ENCODE data around the gene STK10. TPM values are rescaled to one million over a fixed set of nuclear protein-coding genes. Genes with fewer than 3 reads are reported as not detected.
"Not testable (repeated sequence)": the region's sequence is repeated elsewhere in the genome, so short reads cannot be mapped to it uniquely, and the experiment has no call there.

STK10 gene
- total RNA-seq, 1 donor from 2014 or later: 281 TPM

DNA sequence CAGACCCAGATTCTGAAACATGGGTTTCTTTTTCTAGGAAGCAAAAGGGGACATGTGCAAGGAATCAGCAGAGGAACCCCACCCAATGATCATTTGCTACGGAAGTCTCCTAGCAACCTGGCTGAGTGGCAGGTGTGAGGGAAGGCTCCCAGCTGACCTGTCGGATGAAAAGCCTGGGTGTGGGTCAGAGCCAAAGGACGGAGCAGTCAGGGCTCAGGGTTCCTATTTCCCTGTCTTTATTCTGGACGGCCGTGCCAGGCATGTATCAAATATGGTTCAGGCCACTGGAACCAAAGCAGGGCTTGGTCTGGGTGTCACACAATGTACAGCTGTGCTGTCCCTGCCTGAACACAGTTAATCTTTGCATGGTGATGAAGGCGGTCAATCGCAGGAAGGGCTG, 20.1 kb downstream of the STK10 start:
- intact Hi-C loops (cut with micrococcal nuclease): no loop called here

DNA sequence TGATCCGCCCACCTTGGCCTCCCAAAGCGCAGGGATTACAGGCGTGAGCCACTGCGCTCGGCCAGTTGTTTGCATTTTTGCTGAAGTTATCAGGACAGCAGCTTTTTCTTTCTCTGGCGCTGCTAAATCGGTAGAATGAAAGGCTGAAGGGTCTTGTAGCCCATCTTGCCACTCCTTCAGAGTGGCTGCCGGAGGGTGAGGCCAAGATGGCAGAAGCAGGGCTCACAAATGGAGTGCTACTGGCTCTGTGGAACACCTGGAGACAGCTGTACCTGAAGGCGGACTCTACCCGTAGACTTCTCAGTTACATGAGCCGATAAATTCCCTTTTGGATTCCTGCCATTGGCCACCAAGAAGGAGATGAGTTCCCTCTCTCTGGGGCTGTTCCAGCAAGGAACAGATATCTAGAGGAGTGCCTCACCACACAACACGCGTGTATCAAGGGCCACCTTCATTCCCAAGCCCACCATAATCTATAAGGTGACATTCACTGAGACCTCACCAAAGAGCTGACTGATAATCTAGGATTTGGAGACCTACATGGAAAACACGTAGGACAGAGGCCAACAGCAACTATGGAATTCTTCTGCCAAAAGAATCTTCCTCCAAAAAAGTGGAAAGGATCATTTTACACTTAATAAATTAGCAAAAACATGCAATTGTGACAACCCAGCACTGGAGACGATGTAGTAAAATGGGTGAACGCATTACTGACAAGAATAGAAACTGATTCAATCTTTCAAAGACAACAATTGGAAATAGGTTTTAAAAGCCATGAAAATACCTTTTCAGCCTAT, 21.8 kb downstream of the STK10 start:
- intact Hi-C loops (cut with micrococcal nuclease): no loop called here

DNA sequence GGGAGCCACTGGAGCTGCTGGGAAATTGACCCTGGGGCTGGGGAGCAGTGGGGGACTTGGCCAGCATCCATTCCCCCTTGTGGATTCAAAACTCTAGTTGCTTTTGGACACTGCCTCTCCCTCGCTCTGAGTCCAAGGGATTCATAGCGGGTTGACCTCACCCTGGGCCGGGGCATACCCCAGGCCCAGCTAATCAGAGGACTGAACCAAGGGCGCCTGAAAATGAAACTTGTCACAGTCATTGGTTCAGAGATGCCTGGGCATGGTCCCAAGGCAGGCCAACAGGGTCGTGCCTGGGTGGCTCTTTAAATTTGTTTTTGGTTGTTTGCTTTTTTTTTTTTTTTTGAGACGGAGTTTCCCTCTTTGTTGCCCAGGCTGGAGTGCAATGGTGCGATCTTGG, 22.6 kb downstream of the STK10 start:
- intact Hi-C loops (cut with micrococcal nuclease): no loop called here

DNA sequence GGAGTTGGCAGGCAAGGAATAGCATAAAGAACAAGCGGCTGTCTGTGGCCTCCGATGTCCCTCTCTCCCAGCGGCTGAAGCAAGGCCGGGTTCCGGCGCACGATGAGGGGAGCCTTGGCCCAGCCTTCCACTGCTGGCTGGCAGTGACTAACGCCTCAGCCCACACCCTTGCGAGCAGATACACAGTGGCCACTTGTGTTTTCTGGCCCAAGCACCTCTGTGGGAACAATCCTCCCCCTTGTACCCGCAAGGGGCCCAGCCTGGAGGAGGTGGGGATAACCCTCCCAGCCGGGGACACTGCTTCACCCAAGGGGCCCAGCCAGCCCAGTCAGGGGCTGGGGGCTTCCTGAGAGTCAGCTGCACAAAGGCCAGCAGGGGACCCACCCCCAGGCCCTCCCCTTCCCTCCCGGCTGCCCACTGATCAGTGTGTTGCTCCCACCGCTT, 23.2 kb downstream of the STK10 start:
- intact Hi-C loops (cut with micrococcal nuclease): no loop called here

DNA sequence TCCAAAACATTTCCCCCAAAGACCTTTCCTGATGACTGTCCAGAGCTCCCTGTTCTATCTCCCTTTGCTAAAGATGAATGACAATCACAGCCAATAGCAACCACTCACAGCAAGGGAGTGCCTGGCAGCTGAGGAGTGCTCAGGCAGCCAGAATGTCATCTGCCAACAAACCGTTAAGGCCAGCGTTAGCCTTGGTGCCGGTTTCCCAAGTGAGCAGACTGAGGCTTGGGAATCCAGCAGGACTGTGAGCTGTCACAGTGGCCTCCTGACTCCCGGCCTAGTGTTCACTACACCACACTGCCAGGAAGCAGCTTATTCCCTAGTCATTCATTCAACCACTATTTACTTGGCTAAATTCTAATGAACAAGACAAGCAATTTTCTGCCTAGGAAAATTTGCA, 24.7 kb downstream of the STK10 start:
- intact Hi-C loops (cut with micrococcal nuclease): no loop called here

DNA sequence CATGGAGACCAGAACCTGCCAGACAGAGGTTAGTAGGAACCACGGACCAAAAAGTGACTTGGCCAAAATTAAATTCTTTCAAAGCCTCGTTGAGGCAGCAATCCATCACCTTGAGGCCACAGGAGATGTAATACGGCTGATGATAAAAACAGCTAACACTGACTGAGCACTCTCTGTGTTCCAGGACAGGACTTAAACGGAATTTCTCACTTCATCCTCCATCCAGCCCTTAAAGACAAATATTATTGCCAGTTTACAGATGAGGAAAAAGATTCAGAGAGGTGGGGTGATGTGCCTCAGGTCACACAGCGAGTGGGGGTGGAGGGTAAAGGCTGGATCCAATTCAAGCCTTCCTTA, 25.1 kb downstream of the STK10 start:
- intact Hi-C loops (cut with micrococcal nuclease): no loop called here

DNA sequence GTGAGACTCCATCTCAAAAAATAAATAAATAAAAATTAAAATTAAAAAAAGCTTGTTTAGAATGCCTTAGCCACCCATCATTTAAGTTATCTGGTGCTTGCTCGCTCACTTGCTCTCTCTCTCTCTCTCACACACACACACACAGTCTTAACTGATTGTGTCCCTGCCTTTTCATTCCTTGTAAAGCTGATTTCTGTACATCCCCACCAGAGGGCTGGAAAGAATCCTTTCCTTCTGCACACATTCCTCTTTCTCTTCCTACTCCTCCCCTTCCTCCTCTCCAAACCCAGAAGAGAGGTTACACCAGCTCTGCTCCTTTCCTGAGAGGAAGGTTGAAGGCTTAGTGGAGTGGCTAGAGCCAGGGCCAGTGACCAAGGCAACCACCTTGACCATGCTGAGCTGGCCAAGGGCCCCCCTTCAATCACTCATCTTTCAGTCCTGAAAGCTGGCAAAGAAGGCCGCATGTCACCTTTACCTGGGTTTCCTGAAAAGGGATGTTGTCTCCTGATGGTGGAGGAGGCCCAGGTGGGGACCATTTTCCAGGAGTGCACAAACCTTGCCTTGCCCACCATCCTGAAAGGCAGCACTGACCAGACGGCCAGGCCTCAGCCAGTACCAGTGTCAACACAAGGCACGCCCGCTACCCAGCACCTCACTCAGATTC, 25.6 kb downstream of the STK10 start:
- intact Hi-C loops (cut with micrococcal nuclease): no loop called here

DNA sequence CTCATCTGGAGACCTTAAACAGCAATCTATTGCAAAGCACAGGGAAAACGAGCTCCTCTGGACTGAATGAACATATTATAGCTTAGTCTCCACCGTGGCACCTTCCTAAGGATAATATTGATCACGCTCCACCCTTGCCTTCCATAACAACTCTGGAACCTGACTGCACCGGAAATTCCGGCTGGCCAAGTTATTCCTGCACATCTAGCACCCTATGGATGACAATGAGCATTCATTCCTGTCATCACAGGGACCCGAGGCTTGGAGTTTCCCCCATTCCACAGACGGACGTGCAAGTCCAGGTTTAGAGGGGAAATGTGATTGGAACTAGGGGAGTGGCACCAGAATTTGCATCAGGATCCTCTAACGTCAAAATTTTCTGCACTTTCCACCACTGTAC, 27.5 kb downstream of the STK10 start:
- intact Hi-C loops (cut with micrococcal nuclease): no loop called here

DNA sequence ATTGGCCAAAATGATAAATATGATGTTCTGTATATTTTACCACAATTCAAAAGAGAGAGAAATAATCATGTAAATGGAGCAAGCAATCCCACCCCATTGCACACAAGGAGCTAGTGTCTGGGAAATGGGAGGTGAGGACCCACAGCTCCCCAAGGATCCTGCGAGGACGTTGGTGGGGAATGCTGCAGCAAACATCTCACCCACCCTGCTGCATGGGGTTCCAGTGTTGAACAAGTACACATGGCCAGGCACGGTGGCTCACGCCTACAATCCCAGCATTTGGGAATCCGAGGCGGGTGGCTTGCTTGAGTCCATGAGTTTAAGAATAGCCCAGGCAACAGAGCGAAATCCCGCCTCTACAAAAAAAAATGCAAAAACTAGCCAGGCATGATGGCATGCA, 29.0 kb downstream of the STK10 start:
- intact Hi-C loops (cut with micrococcal nuclease): no loop called here

DNA sequence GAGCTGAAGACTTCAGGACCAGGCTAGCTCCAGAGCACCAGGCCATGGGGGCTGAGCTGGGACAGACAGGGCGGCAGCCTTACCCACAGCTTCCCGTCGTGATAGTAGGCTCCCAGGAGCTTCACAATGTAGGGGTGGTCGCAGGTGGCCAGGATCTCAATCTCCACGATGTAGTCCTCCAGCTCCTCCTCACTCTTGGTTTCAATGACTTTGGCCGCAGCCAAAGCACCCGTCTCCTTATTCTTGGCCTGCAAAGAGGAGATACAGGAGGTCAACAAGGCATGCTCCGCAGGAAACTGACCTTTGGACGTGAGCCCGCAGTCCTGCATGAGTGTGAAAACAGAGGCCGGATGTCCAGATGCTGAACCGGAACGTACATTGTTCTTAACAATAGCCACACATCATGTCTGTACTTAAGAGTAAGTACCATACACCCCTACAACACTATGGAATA, 31.5 kb downstream of the STK10 start:
- intact Hi-C loops (cut with micrococcal nuclease): no loop called here

DNA sequence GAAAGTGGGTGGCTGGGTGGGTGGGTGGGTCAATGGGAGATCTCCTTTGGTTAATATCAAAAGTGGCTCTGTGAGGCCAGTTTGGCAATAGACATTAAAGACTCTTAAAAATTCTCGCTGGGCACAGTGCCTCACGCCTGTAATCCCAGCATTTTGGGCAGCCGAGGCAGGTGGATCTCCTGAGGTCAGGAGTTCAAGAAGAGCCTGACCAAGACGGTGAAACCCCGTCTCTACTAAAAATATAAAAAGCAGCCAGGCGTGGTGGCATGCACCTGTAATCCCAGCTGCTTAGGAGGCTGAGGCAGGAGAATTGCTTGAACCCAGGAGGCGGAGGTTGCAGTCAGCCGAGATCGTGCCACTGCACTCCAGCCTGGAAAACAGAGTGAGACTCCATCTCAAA, 32.9 kb downstream of the STK10 start:
- intact Hi-C loops (cut with micrococcal nuclease): not testable (repeated sequence)

DNA sequence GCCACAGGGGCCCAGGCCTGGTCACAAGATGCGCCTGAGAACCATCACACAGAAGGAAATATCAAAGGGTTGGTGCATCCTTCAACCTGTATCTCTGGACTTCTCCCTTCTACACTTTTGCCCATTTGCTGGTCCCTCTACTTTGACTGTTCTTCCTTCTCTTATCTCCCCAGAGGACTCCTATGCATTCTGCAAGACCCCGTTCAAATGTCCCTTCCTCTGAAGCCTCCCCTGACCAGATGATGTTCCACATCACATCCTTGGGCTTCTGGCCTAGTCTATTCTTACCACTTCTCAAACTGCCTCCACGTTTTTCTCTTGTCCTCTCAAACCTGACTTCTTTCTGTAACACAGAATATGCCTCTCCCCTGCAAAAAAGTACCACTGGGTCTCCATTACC, 34.3 kb downstream of the STK10 start:
- intact Hi-C loops (cut with micrococcal nuclease): loop anchor here (5.0 kb wide), 2 partner anchors 34 to 36 kb away; partner anchors contain the start of gene STK10

DNA sequence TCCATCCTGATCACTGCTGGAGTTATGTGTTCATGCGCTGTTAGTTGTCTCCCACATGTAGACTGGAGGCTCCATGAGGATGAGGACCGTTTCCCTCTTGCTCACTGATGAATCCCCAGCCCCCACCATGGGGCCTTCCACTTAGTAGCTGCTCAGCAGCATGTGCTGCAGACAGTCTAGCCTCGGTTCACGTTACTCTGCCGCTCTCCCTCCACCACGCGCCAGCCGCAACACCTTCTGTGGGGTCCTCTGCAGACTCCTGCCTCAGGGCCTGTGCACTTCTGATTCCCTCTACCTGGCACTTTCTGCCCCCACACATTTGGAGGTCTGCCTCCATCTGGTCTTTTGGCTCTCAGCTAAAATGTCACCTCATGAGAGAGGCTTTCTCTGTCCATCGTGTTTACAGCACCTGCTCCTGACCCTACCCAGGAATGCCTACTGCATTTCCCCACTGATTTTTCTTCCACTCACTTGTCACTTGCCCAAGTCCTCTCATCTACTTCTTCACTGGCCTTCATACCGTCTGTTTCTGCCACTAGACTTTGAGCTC, 36.3 kb downstream of the STK10 start:
- intact Hi-C loops (cut with micrococcal nuclease): loop anchor here (1.0 to 5.0 kb wide), 3 partner anchors 23 to 36 kb away; partner anchors contain the start of gene STK10

DNA sequence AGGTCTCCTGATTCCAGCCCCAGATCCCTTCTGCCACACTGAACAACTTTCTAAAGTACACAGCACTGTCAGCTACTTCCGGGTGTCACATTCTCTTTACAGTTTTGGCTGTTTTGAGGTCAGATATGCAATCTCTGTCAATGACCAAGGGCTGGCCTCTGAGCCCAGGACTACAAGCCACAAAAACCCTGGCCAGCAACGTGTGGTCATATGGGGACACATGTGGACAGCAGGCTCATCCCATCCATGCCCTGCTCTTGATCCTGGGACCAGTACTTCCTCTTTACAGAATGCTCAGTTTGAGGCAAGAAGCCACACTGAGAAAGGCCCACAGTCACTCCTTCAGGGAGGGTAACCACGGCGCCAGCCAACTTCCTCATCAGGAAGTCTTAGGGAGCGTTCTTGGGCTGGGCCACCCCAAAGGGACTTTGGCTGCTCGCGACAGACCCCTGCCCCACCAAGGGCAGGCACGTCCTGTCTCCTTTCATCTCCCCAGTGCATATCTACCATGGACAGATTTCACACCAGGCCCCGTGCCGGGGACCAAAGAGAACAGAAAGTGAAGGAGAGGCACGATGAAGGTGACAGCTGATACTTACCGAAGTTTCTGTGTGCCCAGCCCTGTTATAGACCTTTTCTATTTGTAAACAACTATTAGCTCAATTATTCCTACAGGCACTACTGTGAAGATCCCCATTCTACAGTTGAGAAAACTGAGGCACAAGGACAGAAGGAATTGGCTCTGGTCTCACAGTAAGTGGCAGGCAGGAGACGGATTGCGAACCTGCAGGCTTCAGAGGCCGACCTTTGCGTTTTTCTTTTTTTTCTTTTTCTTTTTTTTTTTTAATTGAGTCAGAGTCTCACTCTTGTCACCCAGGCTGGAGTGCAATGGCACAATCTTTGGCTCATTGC, 37.3 kb downstream of the STK10 start:
- intact Hi-C loops (cut with micrococcal nuclease): loop anchor here (1.0 to 5.0 kb wide), 3 partner anchors 24 to 37 kb away; partner anchors contain the start of gene STK10

DNA sequence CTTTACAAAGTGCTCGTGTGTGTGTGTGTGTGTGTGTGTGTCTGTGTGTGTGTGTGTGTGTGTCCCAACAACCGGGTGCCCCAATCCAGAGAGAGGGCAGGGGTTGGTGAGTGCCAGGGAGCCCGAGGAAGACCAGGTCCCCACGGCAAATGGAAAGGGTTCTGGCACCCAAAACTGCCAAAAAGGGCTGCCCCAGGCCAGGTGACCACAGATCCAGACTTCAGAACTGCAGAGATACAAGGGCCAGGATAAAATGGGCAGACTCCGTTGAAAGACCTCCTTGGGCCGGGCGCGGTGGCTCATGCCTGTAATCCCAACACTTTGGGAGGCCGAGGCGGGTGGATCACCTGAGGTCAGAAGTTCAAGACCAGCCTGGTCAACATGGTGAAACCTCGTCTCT, 38.5 kb downstream of the STK10 start:
- intact Hi-C loops (cut with micrococcal nuclease): not testable (repeated sequence)

DNA sequence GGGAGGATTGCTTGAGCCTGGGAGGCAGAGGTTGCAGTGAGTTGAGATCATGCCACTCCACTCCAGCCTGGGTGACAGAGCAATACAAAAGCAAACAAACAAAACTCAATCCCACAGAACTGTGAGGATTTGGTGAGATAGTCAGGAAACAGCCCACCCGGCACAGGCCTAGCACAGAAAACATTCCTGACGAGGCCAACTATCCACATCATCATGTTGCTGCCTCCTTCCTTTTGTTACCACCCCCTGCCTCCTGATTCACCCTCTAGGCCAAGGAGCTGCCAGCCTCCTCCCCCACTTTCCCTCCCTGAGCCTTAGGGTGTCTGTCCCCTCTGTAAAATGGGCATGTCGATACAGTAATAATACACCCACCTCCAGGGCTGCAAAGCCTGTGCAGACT, 39.0 kb downstream of the STK10 start:
- intact Hi-C loops (cut with micrococcal nuclease): no loop called here

DNA sequence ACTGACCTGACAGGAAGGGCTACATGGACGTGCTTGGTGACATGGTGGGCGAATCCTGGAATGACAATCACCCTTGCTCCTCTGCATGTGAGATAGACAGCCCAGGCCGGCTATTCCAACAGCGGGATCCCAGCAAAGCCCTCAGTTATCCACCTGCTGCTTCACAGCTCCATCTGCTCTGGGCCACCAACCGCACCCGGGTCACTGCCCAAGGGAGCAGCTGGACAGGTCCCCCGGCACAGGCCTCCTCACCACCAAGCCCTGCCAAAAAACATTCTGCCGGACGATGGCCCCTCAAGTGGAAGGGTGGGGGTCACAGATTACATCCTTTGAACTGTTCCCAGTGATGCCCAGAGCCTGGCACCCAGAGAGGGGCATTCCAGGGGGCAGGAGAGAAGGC, 39.6 kb downstream of the STK10 start:
- intact Hi-C loops (cut with micrococcal nuclease): no loop called here

DNA sequence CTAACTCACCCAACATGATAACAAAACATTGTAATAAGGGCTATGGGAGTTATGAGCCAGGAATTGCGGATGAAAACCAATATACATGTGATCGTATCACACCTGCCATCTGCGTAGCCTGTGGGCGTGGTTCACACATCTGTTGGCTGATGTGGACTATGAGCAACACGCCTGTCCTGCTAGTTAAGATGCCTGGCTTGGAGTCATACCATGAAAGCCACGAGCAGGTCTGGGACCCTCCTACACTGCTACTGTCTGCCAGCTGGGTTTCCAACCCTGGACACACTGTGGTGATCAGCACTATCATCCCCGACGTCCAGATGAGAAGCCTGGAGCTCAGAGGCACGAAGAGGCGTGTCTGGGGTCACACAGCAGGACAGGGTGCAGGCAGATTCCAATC, 40.2 kb downstream of the STK10 start:
- intact Hi-C loops (cut with micrococcal nuclease): no loop called here

DNA sequence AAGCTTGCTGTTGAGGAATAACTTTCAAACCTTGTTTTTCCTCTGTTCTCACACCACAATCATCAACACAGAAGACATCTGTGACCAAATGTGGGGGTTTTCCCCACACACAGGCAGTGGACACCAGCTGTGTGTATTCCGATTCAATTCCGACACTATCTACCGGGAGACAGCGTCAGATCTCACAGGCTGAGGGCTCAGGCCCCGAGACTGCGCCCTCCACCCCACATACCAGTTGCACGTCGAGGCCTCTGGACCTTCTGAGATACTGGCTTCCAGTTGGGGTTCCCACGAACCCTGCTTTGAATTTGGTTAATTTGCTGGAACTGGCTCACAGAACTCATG, 41.3 kb downstream of the STK10 start:
- intact Hi-C loops (cut with micrococcal nuclease): no loop called here

DNA sequence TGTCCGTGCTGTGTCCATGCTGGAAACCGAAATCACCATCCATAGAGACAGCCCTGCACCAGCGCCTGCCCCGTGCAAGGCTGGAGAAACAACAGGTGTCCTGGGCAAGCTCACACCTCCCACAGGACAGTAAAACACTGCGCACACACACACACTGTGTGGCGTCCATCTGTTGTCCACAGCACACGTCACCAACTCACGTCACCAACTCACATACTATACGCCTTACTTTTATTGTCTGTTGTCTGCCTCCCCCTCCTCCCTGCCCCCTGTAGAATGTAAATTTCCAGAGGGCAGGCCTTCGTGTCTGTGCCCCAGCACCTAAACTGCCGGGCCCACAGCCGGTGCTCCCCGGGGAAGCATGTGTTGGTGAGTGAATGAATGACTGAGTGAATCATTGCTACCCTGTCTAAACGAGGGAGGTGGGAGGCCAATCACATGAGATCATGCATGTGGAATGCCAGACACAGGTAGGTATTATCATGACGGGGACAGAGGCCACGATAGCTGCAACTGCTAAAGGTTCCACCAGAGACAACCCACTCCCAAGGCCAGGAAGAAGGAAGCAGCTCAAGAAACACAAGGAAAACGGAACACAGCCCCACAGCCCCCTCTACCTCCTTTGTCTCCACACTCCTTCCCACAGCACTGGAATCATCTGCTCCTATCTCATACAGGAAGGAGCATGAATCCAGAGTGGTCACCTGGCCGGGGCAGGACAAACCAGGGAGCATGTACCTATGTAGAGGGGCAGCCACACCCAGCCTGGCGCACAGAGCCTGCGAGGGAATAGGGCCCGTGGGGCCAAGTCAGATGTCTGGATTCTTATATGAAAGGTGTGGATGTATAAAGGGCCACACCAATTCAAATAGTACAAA, 41.9 kb downstream of the STK10 start:
- intact Hi-C loops (cut with micrococcal nuclease): no loop called here

All from T-helper 2 cell treated with Interferon-gamma antibody and Interleukin-4, amounts not matched to agents 100 ng/mL and 5 ng/mL, for 36 hours (primary cell).